HG03565 (cell line): ENCODE data around the gene RAB6A.
"Not testable (repeated sequence)": the region's sequence is repeated elsewhere in the genome, so short reads cannot be mapped to it uniquely, and the experiment has no call there.

Source experiments
- ATAC-seq: cut with Tn5 transposase; IDR thresholded peaks from one replicate; pipeline ENCODE4 v1.9.1; 2021; ENCODE audit warnings: mild to moderate bottlenecking, moderate library complexity; ENCODE audit not compliant: unreplicated experiment

The RAB6A gene

DNA sequence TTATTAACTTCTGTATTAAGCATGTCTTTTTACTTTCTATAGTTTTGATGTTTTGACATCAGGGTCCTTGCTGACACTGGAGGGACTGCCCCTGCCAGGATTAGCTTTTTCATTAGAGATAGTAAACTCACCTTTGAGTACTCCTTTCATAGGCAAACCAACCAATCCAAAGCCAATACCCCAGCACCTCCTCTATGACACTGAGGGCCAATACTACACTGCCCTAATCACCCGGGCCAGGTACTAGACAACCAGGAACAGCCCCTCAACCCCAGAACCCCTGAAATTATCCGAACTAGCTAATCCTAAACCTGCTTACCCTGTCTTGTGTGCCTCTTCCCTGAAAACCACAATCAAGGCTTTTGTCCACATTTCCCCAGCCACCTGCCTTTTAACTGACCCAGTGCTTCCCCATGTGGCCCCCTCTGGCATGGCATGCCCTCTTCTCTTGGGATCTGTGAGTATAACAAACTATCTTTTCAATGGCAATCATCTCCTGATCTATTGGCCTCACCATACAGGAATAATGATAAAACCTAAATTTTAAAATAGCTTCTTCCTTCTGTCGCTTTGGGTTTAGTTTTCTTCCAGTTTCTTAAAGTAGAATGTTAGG lies 31.2 kb downstream of the RAB6A start:
- ATAC-seq, result no peak

DNA sequence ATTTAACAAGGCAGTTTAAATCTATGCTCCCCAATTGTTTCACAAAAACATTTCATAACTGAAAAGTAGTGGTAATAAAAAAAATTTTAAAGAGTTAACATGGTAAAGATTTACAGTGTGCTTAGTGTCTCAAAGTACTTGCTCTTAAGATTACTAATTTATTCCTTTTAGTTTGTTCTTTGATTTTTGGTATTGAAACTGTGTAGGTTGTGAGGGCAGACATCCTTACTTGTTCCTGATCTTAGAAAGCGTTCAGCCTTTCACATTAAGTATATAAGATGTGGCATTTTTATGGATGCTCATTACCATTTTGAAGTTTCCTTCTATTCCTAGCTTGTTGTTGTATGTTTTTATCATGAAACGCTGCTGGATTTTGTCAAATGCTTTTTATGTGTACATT lies 32.9 kb downstream of the RAB6A start:
- ATAC-seq, result no peak

DNA sequence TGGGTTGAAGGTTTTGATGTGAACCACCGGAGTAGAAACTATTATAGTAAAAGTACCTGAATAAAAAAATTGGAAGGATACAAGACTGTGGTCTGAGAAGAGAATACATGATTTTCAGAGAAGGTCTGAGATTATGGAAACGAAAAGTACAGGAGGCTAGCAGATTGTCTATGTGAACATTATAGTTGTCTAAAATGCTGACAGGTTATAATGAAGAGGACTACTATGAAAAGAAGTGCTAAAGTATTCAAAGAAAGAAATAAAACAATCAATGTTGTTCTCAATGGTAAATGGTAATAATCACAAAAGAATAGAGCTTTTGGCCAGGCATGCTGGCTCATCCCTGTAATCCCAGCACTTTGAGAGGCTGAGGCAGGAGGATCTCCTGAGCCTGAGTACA lies 34.0 kb downstream of the RAB6A start:
- ATAC-seq, result no peak

DNA sequence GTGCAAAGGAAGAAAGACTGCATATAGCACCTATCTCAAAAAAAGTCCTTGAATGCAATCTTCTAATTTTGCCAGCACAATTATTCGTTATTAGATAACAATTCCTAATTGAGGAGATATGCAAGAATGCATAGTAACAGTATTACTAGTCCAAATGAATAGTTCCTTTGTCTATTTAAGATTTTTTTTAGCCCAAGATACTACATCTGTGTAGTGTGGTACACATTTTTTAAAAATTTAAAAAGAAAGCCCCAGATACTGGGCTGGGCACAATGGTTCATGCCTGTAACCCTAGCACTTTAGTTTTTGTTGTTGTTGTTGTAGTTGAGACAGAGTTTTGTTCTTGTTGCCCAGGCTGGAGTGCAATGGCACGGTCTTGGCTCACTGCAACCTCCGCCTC lies 43.7 kb downstream of the RAB6A start:
- ATAC-seq, result no peak

DNA sequence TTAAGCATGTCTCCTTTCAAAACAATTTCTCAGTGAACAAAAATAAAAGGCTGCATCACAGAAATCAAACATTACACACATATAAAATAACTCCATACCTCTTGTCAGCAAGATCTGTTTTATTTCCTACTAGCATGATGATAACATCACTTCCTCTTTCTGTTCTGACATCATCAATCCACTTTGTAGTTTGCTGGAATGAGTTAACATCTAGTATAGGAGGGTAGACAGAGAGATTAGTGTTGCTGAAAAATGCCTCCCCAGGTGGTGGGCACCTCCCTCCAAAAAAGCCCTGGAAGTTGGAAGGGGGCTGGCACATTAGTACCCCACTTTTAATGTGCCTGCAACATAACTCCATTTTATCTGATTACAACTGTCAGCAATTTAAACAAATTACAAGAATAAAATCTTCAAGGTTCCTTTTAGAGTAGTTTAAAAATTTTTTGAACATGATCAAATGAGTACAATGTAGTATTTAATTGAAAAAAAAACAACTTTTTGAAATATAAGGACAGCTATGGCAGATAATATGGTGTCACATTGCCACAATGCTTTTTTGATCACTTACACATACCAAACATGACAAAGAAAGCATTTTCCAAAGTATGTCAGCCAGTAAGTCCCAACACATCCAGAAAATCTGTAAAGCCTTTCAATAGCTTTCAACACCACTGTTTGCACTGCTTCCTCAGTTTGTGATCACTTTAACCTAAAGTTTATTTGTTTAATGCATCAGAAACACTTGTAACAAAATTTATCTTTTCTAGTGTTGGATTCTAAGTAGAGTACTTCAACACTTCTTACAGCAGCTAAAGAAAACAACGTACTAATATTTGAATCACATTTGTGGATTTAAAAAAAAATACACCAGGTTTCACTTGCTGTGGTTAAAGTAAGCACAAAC lies 44.5 kb downstream of the RAB6A start:
- ATAC-seq, result peak; percentile 45

DNA sequence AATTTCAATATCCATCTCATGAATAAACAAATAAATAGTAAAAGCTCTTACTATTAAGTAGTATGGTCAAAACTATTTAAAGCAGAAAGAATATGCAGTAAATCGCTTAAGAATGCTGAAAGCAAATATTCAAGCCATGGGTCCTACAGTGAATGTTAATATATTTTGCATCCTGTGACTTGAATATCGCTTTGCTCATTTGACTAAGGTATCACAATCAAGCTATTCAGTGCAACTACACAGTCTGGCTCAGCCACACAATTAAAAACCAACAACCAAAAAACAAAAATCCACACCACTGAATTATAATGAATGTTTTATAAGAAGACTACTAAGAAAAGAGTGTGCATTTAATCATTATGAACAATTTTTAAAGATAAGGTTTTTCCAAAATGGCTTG lies 45.3 kb downstream of the RAB6A start:
- no peak for ATAC-seq

DNA sequence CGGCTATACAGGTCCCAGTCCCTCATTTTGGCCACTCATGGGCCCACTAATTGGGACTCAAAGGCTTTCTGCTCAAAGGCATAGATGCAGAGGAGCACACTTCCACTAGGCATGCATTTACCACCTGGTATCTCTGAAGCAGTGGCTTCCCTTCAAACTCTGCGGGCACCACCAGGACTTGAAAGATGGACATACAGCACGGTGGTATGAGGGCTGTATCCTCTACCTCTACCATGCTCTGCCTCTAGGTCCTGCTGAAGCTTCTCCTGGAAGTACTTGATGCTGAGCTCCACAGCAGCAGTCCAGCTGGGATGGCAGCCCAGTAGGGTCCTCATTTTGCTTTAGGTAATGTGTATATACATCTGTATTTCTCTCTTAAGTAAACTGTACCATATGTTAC lies 49.9 kb downstream of the RAB6A start:
- ATAC-seq, result no peak

DNA sequence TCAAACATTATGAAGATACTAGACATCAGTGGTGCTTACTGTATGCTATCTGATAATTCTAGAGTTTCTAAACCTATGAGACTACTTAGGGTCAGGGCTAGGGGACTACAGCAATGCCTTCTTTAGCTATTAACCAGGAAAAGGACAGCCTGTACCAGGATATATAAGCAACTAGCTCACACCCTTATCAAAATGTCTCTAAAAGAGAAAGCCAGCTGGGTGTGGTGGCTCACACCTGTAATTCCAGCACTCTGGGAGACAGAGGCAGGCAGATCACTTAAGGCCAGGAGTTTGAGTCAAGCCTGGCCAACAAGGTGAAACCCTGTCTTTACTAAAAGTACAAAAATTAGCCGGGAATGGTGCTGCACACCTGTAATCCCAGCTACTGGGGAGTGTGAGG lies 55.8 kb downstream of the RAB6A start:
- no peak for ATAC-seq

DNA sequence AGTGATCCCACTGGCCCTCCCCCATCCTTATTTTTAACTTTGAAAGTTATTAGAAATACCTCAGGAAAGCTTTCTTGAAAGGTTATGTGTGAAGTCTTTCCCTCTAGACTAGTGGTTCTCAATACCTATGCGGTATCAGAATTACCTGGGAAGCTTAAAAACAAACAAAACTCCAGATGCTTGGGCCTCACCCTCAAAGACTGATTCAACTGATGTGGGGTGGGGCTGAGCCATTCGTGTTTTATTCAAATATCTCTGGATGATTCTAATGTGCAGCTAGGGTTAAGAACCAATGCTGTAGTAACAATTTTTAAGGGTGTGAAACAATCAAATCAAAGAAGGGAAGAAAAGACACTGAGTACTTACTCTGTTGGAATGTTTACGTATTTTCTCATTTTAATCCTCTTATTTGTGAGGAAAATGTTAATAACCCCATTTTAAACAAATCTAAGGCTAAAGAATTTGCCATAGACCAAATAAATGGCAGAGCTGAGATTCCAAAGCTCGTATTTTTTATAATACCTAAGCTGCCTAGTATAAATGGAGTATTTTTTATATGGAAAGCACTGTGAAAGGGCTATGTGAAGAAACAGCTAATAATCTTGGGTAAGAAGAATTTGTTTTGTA lies 66.9 kb downstream of the RAB6A start:
- no peak for ATAC-seq

DNA sequence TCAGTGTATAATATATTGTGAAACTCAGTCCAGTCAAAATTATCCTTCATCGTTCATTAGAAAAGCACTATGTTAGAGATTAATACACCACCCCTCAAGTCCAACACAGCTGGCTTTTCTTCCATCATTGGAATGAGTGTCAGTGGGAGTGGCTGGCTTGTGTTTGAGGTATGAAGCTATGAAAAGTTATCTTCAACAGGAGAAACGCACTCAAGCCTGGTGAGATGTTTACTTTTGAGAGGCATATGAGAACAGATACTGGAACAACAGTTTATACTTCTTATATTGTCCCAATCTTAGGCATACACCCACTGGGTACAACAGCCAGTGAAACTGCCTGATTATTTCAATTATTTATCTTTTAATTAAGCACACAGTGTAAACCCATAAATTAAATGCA lies 80.2 kb downstream of the RAB6A start:
- no peak for ATAC-seq

DNA sequence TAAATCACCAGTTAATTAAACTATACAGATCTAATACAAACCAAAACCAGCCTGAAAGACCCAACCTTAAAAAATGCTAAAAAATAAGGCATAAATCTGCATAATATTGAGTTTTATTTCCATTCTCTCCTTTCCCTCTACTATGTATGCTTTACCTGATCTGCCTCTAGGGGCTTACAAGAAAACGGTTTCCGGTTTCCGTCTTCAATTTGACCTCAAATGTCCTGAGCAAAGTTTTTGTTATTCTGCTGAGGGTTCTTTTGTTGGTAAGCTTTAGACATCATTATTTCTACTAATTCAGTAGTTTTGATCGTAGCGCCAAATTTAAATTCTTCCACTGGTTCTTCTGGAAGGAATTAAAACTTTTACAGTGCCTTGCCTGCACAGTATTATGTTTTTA lies 84.3 kb downstream of the RAB6A start:
- not testable (repeated sequence) for ATAC-seq

DNA sequence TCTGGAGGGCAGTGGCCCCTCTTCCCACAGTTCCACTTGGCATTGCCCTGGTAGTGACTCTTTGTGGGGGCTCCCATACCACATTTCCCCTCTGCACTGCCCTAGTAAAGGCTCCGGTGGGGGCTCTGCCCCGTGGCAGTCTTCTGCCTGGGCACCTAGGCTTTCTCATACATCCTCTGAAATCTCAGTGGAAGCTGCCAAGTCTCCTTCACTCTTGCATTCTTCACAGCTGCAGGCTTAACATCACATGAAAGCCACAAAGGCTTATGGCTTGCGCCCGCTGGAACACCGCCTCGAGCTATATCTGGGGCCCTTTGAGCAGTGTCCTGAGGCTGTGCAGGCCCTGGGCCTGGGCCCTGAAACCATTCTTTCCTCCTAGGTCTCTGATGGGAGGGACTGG lies 89.2 kb downstream of the RAB6A start:
- no peak for ATAC-seq

DNA sequence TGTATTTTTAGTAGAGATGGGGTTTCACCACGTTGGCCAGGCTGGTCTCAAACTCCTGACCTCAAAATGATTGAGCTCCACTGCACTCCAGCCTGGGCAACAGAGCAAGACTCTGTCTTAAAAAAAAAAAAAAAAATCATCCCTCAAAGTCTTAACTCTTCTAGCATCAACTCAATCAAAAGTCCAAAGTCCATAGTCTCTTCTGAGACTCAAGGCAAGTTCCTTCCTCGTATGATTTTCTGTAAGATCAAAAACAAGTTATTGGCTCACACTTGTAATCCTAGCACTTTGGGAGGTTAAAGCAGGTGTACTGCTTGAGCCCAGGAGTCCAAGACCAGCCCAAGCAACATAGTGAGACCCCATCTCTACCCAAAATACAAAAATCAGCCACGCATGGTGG lies 90.1 kb downstream of the RAB6A start:
- ATAC-seq, result no peak

DNA sequence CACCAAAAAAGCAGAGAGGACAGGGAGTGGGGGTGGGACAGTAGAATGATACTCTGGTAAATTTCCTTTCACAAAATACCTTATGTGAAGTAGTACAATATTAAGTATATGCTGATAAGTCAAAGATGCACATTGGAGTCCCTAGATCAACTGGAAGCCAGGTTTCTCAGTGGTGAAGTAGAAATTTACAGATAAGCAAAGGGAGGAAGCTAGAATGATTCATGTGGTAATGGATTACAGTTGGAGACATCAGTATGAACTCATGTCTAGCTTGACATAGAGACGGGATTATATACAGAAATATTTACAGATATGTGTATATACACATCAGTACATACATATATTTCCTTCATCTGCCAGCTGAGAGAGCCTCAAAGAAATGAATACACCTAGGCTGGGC lies 93.0 kb downstream of the RAB6A start:
- no peak for ATAC-seq

DNA sequence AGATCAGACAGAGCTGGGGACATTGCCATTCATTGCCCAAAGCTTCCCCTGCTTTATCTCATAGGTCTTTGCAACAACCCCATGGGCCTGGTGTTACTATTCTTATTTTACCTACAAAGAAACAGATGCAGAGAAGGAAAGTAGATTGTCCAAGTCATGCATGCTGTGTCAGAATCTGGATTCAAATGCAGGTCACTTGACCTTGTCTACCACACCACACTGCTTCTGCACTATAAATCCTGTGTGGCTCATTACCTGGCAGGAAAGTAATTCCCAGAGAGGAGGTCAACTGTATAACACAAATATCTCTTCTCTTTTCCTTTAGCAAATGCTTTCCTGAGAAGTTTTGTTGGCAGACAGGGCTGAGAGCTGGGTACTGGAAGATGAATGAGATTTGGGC lies 96.0 kb downstream of the RAB6A start:
- no peak for ATAC-seq

DNA sequence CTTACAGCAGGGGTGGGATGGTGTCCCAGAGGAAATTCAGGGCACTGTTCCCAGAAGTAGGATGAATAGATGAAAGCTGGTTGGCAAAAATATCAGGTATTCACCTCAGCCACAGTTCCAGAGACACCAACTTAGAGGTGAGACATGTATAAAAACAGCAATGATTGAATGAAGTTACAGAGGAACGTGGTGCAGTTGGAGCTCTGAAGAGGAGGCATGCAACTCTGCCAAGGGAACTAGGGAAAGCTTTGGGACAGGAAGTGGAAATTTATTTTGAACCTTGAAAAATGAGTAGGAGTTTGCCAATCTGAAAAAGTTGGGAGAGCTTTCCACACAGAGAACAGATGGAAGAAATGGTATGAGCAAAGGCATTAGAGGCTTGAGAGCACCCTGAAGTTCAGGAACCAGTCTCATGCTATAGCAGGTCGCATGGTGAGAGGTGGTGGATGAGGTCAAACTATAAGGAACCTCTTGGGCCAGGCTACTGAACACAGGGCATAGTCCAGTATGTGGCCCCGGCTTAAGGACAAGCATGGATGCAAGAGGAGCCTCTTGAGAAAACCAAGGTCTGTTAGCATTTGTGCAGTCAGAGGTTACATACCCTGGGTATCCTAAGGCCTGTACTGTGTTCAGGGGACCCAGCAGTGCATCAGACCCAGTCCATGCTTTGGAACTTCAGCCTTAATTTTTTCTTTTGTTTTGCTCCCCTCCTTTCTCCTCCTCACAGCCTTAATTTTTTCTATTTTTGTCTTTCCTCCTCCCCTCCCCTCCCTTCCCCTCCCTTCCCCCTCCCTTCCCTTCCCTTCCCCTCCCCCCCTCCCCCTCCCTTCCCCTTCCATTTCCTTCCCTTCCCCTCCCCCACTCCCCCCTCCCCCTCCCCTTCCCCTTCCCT lies 97.0 kb downstream of the RAB6A start:
- ATAC-seq, result no peak

DNA sequence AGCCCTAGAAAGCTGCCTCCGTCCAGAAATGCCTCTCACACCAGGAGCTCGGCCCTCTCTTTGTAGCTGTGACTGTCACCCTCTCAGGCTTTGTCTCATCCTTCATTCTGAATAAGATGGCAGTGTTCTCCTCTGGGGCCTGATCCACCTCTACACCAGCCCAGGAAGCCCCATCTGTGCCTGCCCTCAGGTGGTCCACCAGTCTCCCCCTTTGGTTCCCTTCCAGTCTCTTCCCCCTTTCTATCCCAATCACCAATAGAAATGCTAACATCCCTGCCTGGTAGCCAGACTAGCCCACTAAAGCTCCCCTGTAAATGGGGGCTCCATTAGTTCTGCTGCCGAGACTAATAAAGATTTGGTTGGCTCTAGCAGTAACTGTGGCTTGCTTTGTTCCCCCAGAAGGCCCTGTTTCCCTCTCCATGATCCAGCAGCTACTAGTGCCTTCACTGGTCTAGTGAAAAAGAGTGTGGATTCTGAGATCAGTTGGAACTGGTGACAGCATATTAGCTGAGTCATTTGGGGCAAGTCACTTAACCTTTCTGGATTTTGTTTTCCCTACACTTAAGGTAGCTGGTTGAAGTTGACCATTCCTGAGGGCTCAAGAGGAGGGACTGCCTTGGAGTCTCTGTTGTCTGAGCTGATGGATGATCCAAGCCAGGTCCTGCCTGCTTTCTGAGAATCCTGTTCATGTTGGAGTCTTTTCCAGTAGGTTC lies 98.3 kb downstream of the RAB6A start:
- ATAC-seq, result no peak

DNA sequence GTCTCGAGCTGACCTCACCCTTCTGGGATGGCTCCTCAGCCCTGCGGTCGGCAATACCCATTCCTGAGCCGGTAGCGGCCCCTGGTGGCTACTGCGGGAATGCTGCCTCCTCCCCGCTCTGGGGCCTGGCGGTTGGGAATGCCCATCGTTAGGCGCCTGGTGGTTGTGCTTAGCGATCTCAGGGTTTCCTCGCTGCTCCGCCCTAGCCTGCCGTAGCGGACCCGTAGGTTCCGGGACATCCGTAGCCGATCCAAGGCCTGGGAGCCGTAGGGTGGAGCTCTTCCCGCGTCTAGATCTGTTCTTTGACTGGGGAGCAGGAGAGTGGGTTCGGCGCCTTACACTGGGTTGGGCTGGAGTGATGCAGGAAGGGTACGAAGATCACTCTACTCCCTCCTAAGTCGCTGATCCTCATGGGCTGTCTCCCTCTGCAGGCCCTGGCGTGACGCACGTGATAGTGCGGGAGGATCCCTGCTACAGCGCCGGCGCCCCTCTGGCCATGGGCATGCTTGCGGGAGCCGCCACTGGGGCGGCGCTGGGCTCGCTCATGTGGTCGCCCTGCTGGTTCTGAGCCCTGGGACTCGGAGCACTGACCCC lies 99.7 kb downstream of the RAB6A start:
- no peak for ATAC-seq

DNA sequence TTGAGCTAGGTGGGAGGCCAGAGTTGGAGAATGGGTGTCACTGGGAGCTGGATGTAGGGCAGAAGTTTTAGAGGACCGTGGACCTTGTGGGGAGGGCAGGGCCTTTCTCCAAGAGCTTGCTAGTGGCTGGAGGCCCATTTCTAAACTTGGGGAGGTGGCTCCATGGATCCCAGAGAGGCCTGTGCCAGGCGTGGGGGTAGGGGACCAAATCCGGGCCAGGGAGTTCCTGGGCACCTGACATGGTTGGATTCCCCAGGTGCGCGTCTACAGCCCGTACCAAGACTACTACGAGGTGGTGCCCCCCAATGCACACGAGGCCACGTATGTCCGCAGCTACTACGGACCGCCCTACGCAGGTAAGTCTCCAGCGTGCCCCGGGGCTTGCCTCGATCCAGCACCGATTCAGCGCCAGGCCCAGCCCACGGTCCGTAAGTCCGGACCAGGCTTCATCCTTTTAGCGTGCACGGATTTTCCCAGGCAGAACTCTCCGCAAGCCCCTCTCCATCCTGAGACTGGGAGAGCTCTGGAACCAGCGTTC lies 100.3 kb downstream of the RAB6A start:
- ATAC-seq, result no peak

DNA sequence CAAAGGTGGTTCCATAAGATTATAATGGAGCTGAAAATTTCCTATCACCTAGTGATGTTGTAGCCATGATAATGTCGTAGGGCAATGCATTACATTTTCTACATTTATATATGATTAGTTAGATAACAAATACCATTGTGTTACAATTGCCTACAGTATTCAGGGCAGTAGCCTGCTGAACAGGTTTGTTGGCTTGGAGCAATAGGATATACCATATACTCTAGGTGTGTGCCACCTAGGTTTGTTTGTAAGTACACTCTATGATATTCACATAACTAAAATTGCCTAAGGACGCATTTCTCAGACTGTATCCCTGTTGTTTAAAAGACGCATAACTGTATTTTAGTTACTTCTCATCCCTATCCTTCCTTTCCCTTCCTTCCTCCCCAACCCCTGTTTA lies 100.9 kb downstream of the RAB6A start:
- no peak for ATAC-seq
